SK-N-SH (cell line): Measurements from ENCODE around the gene CD59. TPM values are rescaled to one million over a fixed set of nuclear protein-coding genes. Genes with fewer than 3 reads are reported as not detected.

Experiments used
- CTCF ChIA-PET: fragments of 300-600, 350-600 bp; formaldehyde crosslinking; extraction: SDS; loops from one replicate; lab custom pipeline; 2021; lab: Yijun Ruan, JAX
- POLR2A ChIA-PET: fragments of 350-600 bp; sonication (Branson Sonifier 250); formaldehyde crosslinking; extraction: SDS; loops from one replicate; lab custom pipeline; 2020; ENCODE audit warnings: antibody characterized with exemption, inconsistent platforms; lab: Yijun Ruan, JAX
- DNase-seq: peaks from one replicate; pipeline ENCODE4 v3.0.0; 2012
- H2AFZ ChIP-seq: fragments of 200-600 bp; sonication (generic); 2 replicates; pipeline ENCODE4 v1.8.1; 2016; ENCODE audit warnings: antibody characterized with exemption, mild to moderate bottlenecking, low read depth
- H3F3A ChIP-seq: fragments of 200-600 bp; sonication (generic); replicated peaks from 2 replicates; pipeline ENCODE3; 2016; ENCODE audit warnings: antibody characterized with exemption, mild to moderate bottlenecking; ENCODE audit not compliant: insufficient read depth
- H3K27ac ChIP-seq, 2 experiments: fragments of 200-500 bp in 1 of 2; fragments of 200-600 bp in 1 of 2; sonication (Bioruptor generic) in 1 of 2; sonication (generic), shearing (Covaris generic) in 1 of 2; 2 replicates each; pipeline versions ENCODE4 v1.5.1 to v1.6.1; 2014 to 2016; ENCODE audit warnings: low read depth in 2 of 2, inconsistent platforms in 1 of 2, low read length in 1 of 2, mild to moderate bottlenecking in 1 of 2, mixed read lengths in 1 of 2
- H3K27me3 ChIP-seq: fragments of 200-600 bp; sonication (generic), shearing (Covaris generic); 2 replicates; pipeline ENCODE4 v1.6.1; 2016; ENCODE audit warnings: mixed run types; ENCODE audit not compliant: insufficient read depth
- H3K36me3 ChIP-seq, 2 experiments: fragments of 200-500 bp in 1 of 2; fragments of 200-600 bp in 1 of 2; sonication (Bioruptor generic) in 1 of 2; sonication (generic) in 1 of 2; replicated peaks in 1 of 2; 2 replicates each; pipeline versions ENCODE3 to v1.5.1; 2014 to 2016; ENCODE audit warnings: low read length in 1 of 2, mild to moderate bottlenecking in 1 of 2; ENCODE audit not compliant: insufficient read depth in 2 of 2, control insufficient read depth in 1 of 2
- H3K4me1 ChIP-seq, 2 experiments: fragments of 200-500 bp in 1 of 2; fragments of 200-600 bp in 1 of 2; sonication (Bioruptor generic) in 1 of 2; sonication (generic), shearing (Covaris generic) in 1 of 2; 2 replicates each; pipeline versions ENCODE4 v1.5.1 to v1.6.1; 2014 to 2016; ENCODE audit warnings: low read depth in 1 of 2, low read length in 1 of 2, mixed run types in 1 of 2; ENCODE audit not compliant: insufficient read depth in 2 of 2, control insufficient read depth in 1 of 2
- H3K4me2 ChIP-seq: fragments of 200-600 bp; sonication (generic), shearing (Covaris generic); 2 replicates; pipeline ENCODE4 v1.6.1; 2017; ENCODE audit warnings: mixed run types
- H3K4me3 ChIP-seq, 2 experiments: fragments of 200-500 bp in 1 of 2; fragments of 200-600 bp in 1 of 2; sonication (Bioruptor generic) in 1 of 2; sonication (generic), shearing (Covaris generic) in 1 of 2; 2 replicates each; pipeline versions ENCODE4 v1.5.1 to v1.8.1; 2014 to 2016; ENCODE audit warnings: low read depth in 2 of 2, inconsistent platforms in 1 of 2, low read length in 1 of 2, mild to moderate bottlenecking in 1 of 2, mixed read lengths in 1 of 2, moderate library complexity in 1 of 2
- H3K79me2 ChIP-seq: fragments of 200-600 bp; sonication (generic); 2 replicates; pipeline ENCODE4 v1.8.1; 2017; ENCODE audit warnings: mild to moderate bottlenecking; ENCODE audit not compliant: insufficient read depth
- H3K9ac ChIP-seq: fragments of 200-600 bp; sonication (generic); 2 replicates; pipeline ENCODE4 v1.6.1; 2017; ENCODE audit warnings: mixed run types
- H3K9me2 ChIP-seq: fragments of 200-600 bp; sonication (generic); 2 replicates; pipeline ENCODE4 v1.6.1; 2017; ENCODE audit warnings: mixed run types
- H3K9me3 ChIP-seq: fragments of 200-600 bp; sonication (generic); 2 replicates; pipeline ENCODE4 v1.6.1; 2017; ENCODE audit warnings: mixed run types, mild to moderate bottlenecking, moderate library complexity
- H4K20me1 ChIP-seq: fragments of 200-600 bp; sonication (generic); 2 replicates; pipeline ENCODE4 v1.6.1; 2017; ENCODE audit warnings: mild to moderate bottlenecking, mixed run types; ENCODE audit not compliant: insufficient read depth
- CHD2 ChIP-seq: fragments of 150-350 bp; IDR thresholded peaks from 2 replicates; pipeline ENCODE4 v1.6.1; 2018; ENCODE audit warnings: low read length; ENCODE audit not compliant: partially characterized antibody
- ELF1 ChIP-seq: IDR thresholded peaks from 2 replicates; pipeline ENCODE4 v1.4.0; 2012
- EP300 ChIP-seq, 2 experiments: IDR thresholded peaks; 2 replicates each; pipeline versions ENCODE4 v1.4.0 to v1.6.1; 2012; ENCODE audit warnings: borderline replicate concordance in 1 of 2, low read depth in 1 of 2, low read length in 1 of 2
- EZH2phosphoT487 ChIP-seq: fragments of 200-600 bp; sonication (generic); IDR thresholded peaks from 2 replicates; pipeline ENCODE4 v1.6.1; 2017; ENCODE audit warnings: low read depth, mixed run types, mild to moderate bottlenecking, antibody characterized with exemption, moderate library complexity, borderline replicate concordance
- FOSL2 ChIP-seq: IDR thresholded peaks from 2 replicates; pipeline ENCODE4 v1.4.0; 2012; ENCODE audit warnings: low read depth, mild to moderate bottlenecking, moderate library complexity, borderline replicate concordance
- FOXJ3 ChIP-seq: sonication (generic); formaldehyde crosslinking; IDR thresholded peaks from 2 replicates; pipeline ENCODE4 v1.5.1; 2020; ENCODE audit warnings: mild to moderate bottlenecking, missing genetic modification reagents
- FOXM1 ChIP-seq: IDR thresholded peaks from 2 replicates; pipeline ENCODE4 v1.4.0; 2012; ENCODE audit warnings: low read depth, mild to moderate bottlenecking
- GABPA ChIP-seq: IDR thresholded peaks from 2 replicates; pipeline ENCODE4 v1.4.0; 2012; ENCODE audit warnings: low read depth, mild to moderate bottlenecking
- GATA2 ChIP-seq: sonication (generic); formaldehyde crosslinking; IDR thresholded peaks from 2 replicates; pipeline ENCODE4 v1.5.0; 2020; ENCODE audit warnings: mild to moderate bottlenecking, missing genetic modification reagents
- JUND ChIP-seq: IDR thresholded peaks from 2 replicates; pipeline ENCODE4 v1.4.0; 2012
- MEF2A ChIP-seq: IDR thresholded peaks from 2 replicates; pipeline ENCODE4 v1.4.0; 2012; ENCODE audit warnings: low read depth, borderline replicate concordance
- NFIC ChIP-seq: IDR thresholded peaks from 2 replicates; pipeline ENCODE4 v1.4.0; 2012; ENCODE audit warnings: borderline replicate concordance
- NRF1 ChIP-seq: IDR thresholded peaks from 2 replicates; pipeline ENCODE4 v1.6.1; 2012; ENCODE audit warnings: low read depth, mild to moderate bottlenecking, low read length
- POLR2AphosphoS5 ChIP-seq: IDR thresholded peaks from 2 replicates; pipeline ENCODE4 v1.6.1; 2012; ENCODE audit warnings: low read depth, low read length
- RAD21 ChIP-seq: IDR thresholded peaks from 2 replicates; pipeline ENCODE4 v1.6.1; 2012; ENCODE audit warnings: mild to moderate bottlenecking, low read length
- RCOR1 ChIP-seq: fragments of 150-350 bp; IDR thresholded peaks from 2 replicates; pipeline ENCODE4 v1.6.1; 2017; ENCODE audit warnings: antibody characterized with exemption, low read length
- RFX5 ChIP-seq: IDR thresholded peaks from 2 replicates; pipeline ENCODE4 v1.6.1; 2012; ENCODE audit warnings: mild to moderate bottlenecking, improper control_type of control experiment, low read length
- RXRA ChIP-seq: IDR thresholded peaks from 2 replicates; pipeline ENCODE4 v1.4.0; 2012; ENCODE audit warnings: low read depth, mild to moderate bottlenecking, borderline replicate concordance
- SIN3A ChIP-seq: IDR thresholded peaks from 2 replicates; pipeline ENCODE4 v1.6.1; 2012; ENCODE audit warnings: low read depth, mild to moderate bottlenecking, low read length, moderate library complexity, borderline replicate concordance
- SMC3 ChIP-seq: IDR thresholded peaks from 2 replicates; pipeline ENCODE4 v1.6.1; 2012; ENCODE audit warnings: low read depth, low read length, improper control_type of control experiment
- TAF1 ChIP-seq: IDR thresholded peaks from 2 replicates; pipeline ENCODE4 v1.6.1; 2012; ENCODE audit warnings: low read depth, mild to moderate bottlenecking, low read length, moderate library complexity, borderline replicate concordance
- TCF12 ChIP-seq: IDR thresholded peaks from 2 replicates; pipeline ENCODE4 v1.4.0; 2012
- TEAD4 ChIP-seq: IDR thresholded peaks from 2 replicates; pipeline ENCODE4 v1.4.0; 2012; ENCODE audit warnings: mild to moderate bottlenecking, borderline replicate concordance; ENCODE audit not compliant: insufficient read depth
- YY1 ChIP-seq: IDR thresholded peaks from 2 replicates; pipeline ENCODE4 v1.4.0; 2012; ENCODE audit warnings: low read depth, mild to moderate bottlenecking
- WGBS: methylation state at CpG from one replicate; pipeline ENCODE4 v1.1.6; 2017; ENCODE audit warnings: low lambda C conversion rate; 5-methylcytosine and 5-hydroxymethylcytosine counted together
- polyA plus RNA-seq, 3 experiments: library from polyadenylated mRNA; depleted of rRNA; stranded (reverse); fragments of >200 nt; gene quantifications; 2 replicates each; pipeline ENCODE4 v1.2.3, GENCODE V29; 2012
- TF ChIP-seq, protein P1 (sequence below): fragments of 150-350 bp; IDR thresholded peaks from 2 replicates; pipeline ENCODE4 v1.6.1; 2016; ENCODE audit warnings: mild to moderate bottlenecking, low read depth, low read length
- TF ChIP-seq, protein P2 (sequence below): IDR thresholded peaks from 2 replicates; pipeline ENCODE4; 2012
- TF ChIP-seq, protein P3 (sequence below): IDR thresholded peaks from 2 replicates; pipeline ENCODE4 v1.4.0; 2012; ENCODE audit warnings: low read depth
- TF ChIP-seq, protein P4 (sequence below): IDR thresholded peaks from 2 replicates; pipeline ENCODE4 v1.4.0; 2012; ENCODE audit warnings: low read depth, borderline replicate concordance
- TF ChIP-seq, protein P5 (sequence below): fragments of 150-350 bp; IDR thresholded peaks from 2 replicates; pipeline ENCODE4 v1.6.1; 2017; ENCODE audit warnings: antibody characterized with exemption, low read length, low read depth, borderline replicate concordance
- TF ChIP-seq, protein P6 (sequence below): IDR thresholded peaks from 2 replicates; pipeline ENCODE4 v1.4.0; 2012; ENCODE audit warnings: low read depth, borderline replicate concordance

Gene CD59
- polyA plus RNA-seq, 1 of the 3 experiments (the other 2 are of a cell fraction) = 616 TPM

DNA sequence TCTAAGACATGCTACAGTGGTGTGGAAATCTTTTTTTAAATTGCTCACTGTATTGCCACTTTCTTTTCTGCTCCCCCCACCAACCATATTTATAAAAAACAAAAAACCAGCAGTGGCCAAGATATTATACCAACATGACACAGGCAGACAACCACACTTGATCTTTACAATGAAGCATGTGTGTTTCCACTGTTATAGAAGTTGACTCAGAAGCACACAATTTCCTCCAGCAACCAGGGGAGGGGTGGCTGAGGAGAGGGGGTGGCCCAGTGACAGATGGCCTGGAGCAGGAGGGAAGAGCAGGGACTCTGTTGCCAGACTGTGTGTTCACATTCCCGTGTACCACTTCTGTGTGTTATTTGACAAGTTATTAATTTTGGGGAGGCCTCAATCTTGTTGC, 14.8 kb downstream of the CD59 start:
- ChIA-PET POLR2A (no interaction called here), CTCF (interaction anchor here (1.7 kb wide), 1 partner anchor 108 kb away, joined by 4 read pairs; no protein-coding TSS in a partner anchor)
- H3K9me3 ChIP-seq = no peaks in the 10 kb centered on the region
- DNase-seq = no peak
- H3K36me3 ChIP-seq = peaks cover 34 to 54% of the 10 kb centered on the region in 2 experiments
- H3K4me3 ChIP-seq = no peak overlapping the region
- H3K9ac ChIP-seq = peak overlapping the region; percentile 74; the same call in 1 of the 2 replicates
- H2AFZ ChIP-seq = no peak overlapping the region
- WGBS = 23% methylated on average over 1 of the region's 1 CpG
- peaks cover 62% of the 10 kb centered on the region for H3F3A ChIP-seq
- H3K4me1 ChIP-seq = peaks cover 2 to 55% of the 10 kb centered on the region in 2 experiments
- H3K27ac ChIP-seq = peak overlapping the region in 1 of 2 experiments; percentile 98; a peak in 2 of 4 replicates
- peak overlapping the region; percentile 23; the same call in 1 of the 2 replicates for H3K4me2 ChIP-seq
- H4K20me1 ChIP-seq = peaks cover 60% of the 10 kb centered on the region
- peaks cover 100% of the 10 kb centered on the region for H3K79me2 ChIP-seq
- H3K27me3 ChIP-seq = no peaks in the 10 kb centered on the region
- H3K9me2 ChIP-seq = no peaks in the 10 kb centered on the region
- TF ChIP-seq TAF1 (no peak), TEAD4 (no peak), FOSL2 (peak; percentile 57; the same call in 1 of the 2 replicates), GABPA (no peak), CHD2 (no peak), RFX5 (no peak), SIN3A (no peak), GATA2 (no peak), JUND (peak; percentile 30; the same call in 1 of the 2 replicates), RXRA (no peak), ELF1 (no peak), NRF1 (no peak), YY1 (no peak), EZH2phosphoT487 (no peak), SMC3 (no peak), FOXJ3 (no peak), NFIC (no peak; the same call in 1 of the 2 replicates), RAD21 (no peak), RCOR1 (no peak), TCF12 (peak; percentile 76), POLR2AphosphoS5 (0 out of 2 replicates have a peak, but pooled peaks have one; percentile 10), MEF2A (0 out of 2 replicates have a peak, but pooled peaks have one; percentile 35), FOXM1 (no peak), EP300 (IDR thresholded peaks at IDR 0.05; ENCODE audit: borderline replicate concordance in 1 of 2, low read depth in 1 of 2, low read length in 1 of 2) (no peak)
- TF ChIP-seq, protein P1, sequence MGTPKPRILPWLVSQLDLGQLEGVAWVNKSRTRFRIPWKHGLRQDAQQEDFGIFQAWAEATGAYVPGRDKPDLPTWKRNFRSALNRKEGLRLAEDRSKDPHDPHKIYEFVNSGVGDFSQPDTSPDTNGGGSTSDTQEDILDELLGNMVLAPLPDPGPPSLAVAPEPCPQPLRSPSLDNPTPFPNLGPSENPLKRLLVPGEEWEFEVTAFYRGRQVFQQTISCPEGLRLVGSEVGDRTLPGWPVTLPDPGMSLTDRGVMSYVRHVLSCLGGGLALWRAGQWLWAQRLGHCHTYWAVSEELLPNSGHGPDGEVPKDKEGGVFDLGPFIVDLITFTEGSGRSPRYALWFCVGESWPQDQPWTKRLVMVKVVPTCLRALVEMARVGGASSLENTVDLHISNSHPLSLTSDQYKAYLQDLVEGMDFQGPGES = no peak
- TF ChIP-seq, protein P2, sequence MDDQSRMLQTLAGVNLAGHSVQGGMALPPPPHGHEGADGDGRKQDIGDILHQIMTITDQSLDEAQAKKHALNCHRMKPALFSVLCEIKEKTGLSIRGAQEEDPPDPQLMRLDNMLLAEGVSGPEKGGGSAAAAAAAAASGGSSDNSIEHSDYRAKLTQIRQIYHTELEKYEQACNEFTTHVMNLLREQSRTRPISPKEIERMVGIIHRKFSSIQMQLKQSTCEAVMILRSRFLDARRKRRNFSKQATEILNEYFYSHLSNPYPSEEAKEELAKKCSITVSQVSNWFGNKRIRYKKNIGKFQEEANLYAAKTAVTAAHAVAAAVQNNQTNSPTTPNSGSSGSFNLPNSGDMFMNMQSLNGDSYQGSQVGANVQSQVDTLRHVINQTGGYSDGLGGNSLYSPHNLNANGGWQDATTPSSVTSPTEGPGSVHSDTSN = peak; percentile 31; the same call in 1 of the 2 replicates
- TF ChIP-seq, protein P3, sequence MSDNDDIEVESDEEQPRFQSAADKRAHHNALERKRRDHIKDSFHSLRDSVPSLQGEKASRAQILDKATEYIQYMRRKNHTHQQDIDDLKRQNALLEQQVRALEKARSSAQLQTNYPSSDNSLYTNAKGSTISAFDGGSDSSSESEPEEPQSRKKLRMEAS = peak; percentile 63; the same call in 1 of the 2 replicates
- TF ChIP-seq, protein P4, sequence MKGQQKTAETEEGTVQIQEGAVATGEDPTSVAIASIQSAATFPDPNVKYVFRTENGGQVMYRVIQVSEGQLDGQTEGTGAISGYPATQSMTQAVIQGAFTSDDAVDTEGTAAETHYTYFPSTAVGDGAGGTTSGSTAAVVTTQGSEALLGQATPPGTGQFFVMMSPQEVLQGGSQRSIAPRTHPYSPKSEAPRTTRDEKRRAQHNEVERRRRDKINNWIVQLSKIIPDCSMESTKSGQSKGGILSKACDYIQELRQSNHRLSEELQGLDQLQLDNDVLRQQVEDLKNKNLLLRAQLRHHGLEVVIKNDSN = no peak
- TF ChIP-seq, protein P5, sequence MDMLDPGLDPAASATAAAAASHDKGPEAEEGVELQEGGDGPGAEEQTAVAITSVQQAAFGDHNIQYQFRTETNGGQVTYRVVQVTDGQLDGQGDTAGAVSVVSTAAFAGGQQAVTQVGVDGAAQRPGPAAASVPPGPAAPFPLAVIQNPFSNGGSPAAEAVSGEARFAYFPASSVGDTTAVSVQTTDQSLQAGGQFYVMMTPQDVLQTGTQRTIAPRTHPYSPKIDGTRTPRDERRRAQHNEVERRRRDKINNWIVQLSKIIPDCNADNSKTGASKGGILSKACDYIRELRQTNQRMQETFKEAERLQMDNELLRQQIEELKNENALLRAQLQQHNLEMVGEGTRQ = no peak
- TF ChIP-seq, protein P6, sequence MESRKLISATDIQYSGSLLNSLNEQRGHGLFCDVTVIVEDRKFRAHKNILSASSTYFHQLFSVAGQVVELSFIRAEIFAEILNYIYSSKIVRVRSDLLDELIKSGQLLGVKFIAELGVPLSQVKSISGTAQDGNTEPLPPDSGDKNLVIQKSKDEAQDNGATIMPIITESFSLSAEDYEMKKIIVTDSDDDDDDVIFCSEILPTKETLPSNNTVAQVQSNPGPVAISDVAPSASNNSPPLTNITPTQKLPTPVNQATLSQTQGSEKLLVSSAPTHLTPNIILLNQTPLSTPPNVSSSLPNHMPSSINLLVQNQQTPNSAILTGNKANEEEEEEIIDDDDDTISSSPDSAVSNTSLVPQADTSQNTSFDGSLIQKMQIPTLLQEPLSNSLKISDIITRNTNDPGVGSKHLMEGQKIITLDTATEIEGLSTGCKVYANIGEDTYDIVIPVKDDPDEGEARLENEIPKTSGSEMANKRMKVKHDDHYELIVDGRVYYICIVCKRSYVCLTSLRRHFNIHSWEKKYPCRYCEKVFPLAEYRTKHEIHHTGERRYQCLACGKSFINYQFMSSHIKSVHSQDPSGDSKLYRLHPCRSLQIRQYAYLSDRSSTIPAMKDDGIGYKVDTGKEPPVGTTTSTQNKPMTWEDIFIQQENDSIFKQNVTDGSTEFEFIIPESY = no peak
